Brain microvascular endothelial cell (primary cell): Measurements from ENCODE around the gene ZNF771.

Experiments
- DNase-seq: peaks from one replicate; pipeline ENCODE4 v3.0.0-alpha.2; 2020
- H3K27ac ChIP-seq: fragments of 250-450 bp; sonication (Bioruptor Pico); 2 replicates; pipeline ENCODE4 v1.5.1; 2020; ENCODE audit warnings: mild to moderate bottlenecking, moderate library complexity
- H3K27me3 ChIP-seq: fragments of 250-450 bp; sonication (Bioruptor Pico); replicated peaks from 2 replicates; pipeline ENCODE4 v1.5.1; 2020; ENCODE audit warnings: mild to moderate bottlenecking
- H3K36me3 ChIP-seq: fragments of 250-450 bp; sonication (Bioruptor Pico); replicated peaks from 2 replicates; pipeline ENCODE4 v1.5.1; 2020; ENCODE audit warnings: mild to moderate bottlenecking
- H3K4me3 ChIP-seq: 2 replicates; pipeline ENCODE4 v1.5.1; 2011; ENCODE audit warnings: low read depth, mild to moderate bottlenecking, control low read depth, low read length, moderate library complexity
- CTCF ChIP-seq: IDR thresholded peaks from 2 replicates; pipeline ENCODE4 v1.5.1; 2011; ENCODE audit warnings: low read depth, mild to moderate bottlenecking, moderate library complexity, low read length, control low read depth, inconsistent platforms; ENCODE audit errors: missing control alignments
- in situ Hi-C: cut with HindIII; loops from 2 replicates; pipeline ENCODE4 v1.10.0; 2017; ENCODE audit warnings: low sequenced_read_pairs, low pct_ligation_motif_present

The ZNF771 gene

GRCh38 chr16:30464078-30464477 is 56.7 kb downstream of the ZNF771 start:
- Histone ChIP-seq H3K27me3 (no peaks in the 10 kb centered on the region), H3K4me3 (no peak overlapping the region), H3K27ac (no peak overlapping the region), H3K36me3 (no peaks in the 10 kb centered on the region)
- TF ChIP-seq CTCF, result no peak
- in situ Hi-C loops, result no loop called here
- DNase-seq, result no peak
